ENCODE results near the gene GGT5.
"Not testable (repeated sequence)": the region's sequence is repeated elsewhere in the genome, so short reads cannot be mapped to it uniquely, and the experiment has no call there.

Gene GGT5

GRCh38 chr22:24289741-24290163, 44.9 kb upstream of the GGT5 start:
- no peaks in the 10 kb centered on the region for H3K36me3 ChIP-seq (ENCODE audit: control insufficient read depth in 1 of 2, insufficient read depth in 2 of 2, low read depth in 1 of 2, low read length in 2 of 2)
- no peak overlapping the region for H2BK5ac ChIP-seq (ENCODE audit: low read depth, low read length, poor library complexity, severe bottlenecking)
- H3K27ac ChIP-seq (ENCODE audit: low read length, poor library complexity, severe bottlenecking) = peak overlapping the region; percentile 17
- H2AK5ac ChIP-seq (ENCODE audit: low read length, severe bottlenecking) = peak overlapping the region; percentile 34
- no peak overlapping the region for H4K8ac ChIP-seq (ENCODE audit: low read length)
- 30% methylated on average over 4 of the region's 4 CpGs for WGBS
- H3K4me2 ChIP-seq (ENCODE audit: low read length, poor library complexity, severe bottlenecking) = no peak overlapping the region
- H3K79me1 ChIP-seq (replicated peaks; ENCODE audit: low read length, poor library complexity, severe bottlenecking) = peaks cover 2% of the 10 kb centered on the region
- no peak overlapping the region for H2BK12ac ChIP-seq (ENCODE audit: low read length in 2 of 2)
- no peaks in the 10 kb centered on the region for H3K9me3 ChIP-seq (ENCODE audit: control insufficient read depth, low read length)
- H4K91ac ChIP-seq (ENCODE audit: low read length) = peak overlapping the region; percentile 22
- H2AFZ ChIP-seq (ENCODE audit: low read depth, low read length) = no peak overlapping the region
- H3K4me1 ChIP-seq (ENCODE audit: control insufficient read depth, insufficient read depth, low read depth, low read length) = peaks cover 10% of the 10 kb centered on the region
- H3K23ac ChIP-seq (ENCODE audit: low read length in 2 of 2) = no peak overlapping the region
- H2BK120ac ChIP-seq (ENCODE audit: low read depth, low read length) = no peak overlapping the region
- peak overlapping the region; percentile 61 for H3K9ac ChIP-seq (ENCODE audit: low read length)
- H3K14ac ChIP-seq (ENCODE audit: low read length in 2 of 2) = no peak overlapping the region
- no peak overlapping the region for H2BK15ac ChIP-seq (ENCODE audit: low read depth, poor library complexity, severe bottlenecking)
- H3K27me3 ChIP-seq (ENCODE audit: control insufficient read depth in 1 of 2, insufficient read depth in 1 of 2, low read length in 2 of 2) = no peaks in the 10 kb centered on the region
- peak; percentile 54 for DNase-seq
- H3K4ac ChIP-seq (ENCODE audit: low read depth in 1 of 2, low read length in 2 of 2) = peak overlapping the region in 1 of 2 experiments; percentile 13
- H3K4me3 ChIP-seq (ENCODE audit: insufficient read depth in 1 of 2, low read depth in 1 of 2, low read length in 2 of 2) = peak overlapping the region in 1 of 2 experiments; percentile 52
- peak overlapping the region in 1 of 2 experiments; percentile 4 for H3K18ac ChIP-seq (ENCODE audit: low read depth in 1 of 2, low read length in 2 of 2)

GRCh38 chr22:24289114-24289513, 44.2 kb upstream of the GGT5 start:
- no peaks in the 10 kb centered on the region for H3K36me3 ChIP-seq (ENCODE audit: control insufficient read depth in 1 of 2, insufficient read depth in 2 of 2, low read depth in 1 of 2, low read length in 2 of 2)
- H2AFZ ChIP-seq (ENCODE audit: low read depth, low read length) = no peak overlapping the region
- H3K4me3 ChIP-seq (ENCODE audit: insufficient read depth in 1 of 2, low read depth in 1 of 2, low read length in 2 of 2) = peak overlapping the region in 1 of 2 experiments; percentile 52
- peaks cover 3% of the 10 kb centered on the region for H3K79me1 ChIP-seq (replicated peaks; ENCODE audit: low read length, poor library complexity, severe bottlenecking)
- H3K9ac ChIP-seq (ENCODE audit: low read length) = peak overlapping the region; percentile 61
- no peak overlapping the region for H3K4ac ChIP-seq (ENCODE audit: low read depth in 1 of 2, low read length in 2 of 2)
- H2BK5ac ChIP-seq (ENCODE audit: low read depth, low read length, poor library complexity, severe bottlenecking) = no peak overlapping the region
- H3K4me1 ChIP-seq (ENCODE audit: control insufficient read depth, insufficient read depth, low read depth, low read length) = peaks cover 10% of the 10 kb centered on the region
- no peak overlapping the region for H2BK120ac ChIP-seq (ENCODE audit: low read depth, low read length)
- no peak overlapping the region for H4K91ac ChIP-seq (ENCODE audit: low read length)
- H3K14ac ChIP-seq (ENCODE audit: low read length in 2 of 2) = no peak overlapping the region
- 0% methylated on average over 4 of the region's 4 CpGs for WGBS
- peak overlapping the region; percentile 36 for H3K27ac ChIP-seq (ENCODE audit: low read length, poor library complexity, severe bottlenecking)
- no peak overlapping the region for H4K8ac ChIP-seq (ENCODE audit: low read length)
- no peak overlapping the region for H3K18ac ChIP-seq (ENCODE audit: low read depth in 1 of 2, low read length in 2 of 2)
- H3K23ac ChIP-seq (ENCODE audit: low read length in 2 of 2) = no peak overlapping the region
- no peak overlapping the region for H2BK15ac ChIP-seq (ENCODE audit: low read depth, poor library complexity, severe bottlenecking)
- DNase-seq = peak; percentile 89
- H3K4me2 ChIP-seq (ENCODE audit: low read length, poor library complexity, severe bottlenecking) = peak overlapping the region; percentile 29
- no peaks in the 10 kb centered on the region for H3K27me3 ChIP-seq (ENCODE audit: control insufficient read depth in 1 of 2, insufficient read depth in 1 of 2, low read length in 2 of 2)
- no peak overlapping the region for H2BK12ac ChIP-seq (ENCODE audit: low read length in 2 of 2)
- H3K9me3 ChIP-seq (ENCODE audit: control insufficient read depth, low read length) = no peaks in the 10 kb centered on the region
- H2AK5ac ChIP-seq (ENCODE audit: low read length, severe bottlenecking) = no peak overlapping the region

DNA sequence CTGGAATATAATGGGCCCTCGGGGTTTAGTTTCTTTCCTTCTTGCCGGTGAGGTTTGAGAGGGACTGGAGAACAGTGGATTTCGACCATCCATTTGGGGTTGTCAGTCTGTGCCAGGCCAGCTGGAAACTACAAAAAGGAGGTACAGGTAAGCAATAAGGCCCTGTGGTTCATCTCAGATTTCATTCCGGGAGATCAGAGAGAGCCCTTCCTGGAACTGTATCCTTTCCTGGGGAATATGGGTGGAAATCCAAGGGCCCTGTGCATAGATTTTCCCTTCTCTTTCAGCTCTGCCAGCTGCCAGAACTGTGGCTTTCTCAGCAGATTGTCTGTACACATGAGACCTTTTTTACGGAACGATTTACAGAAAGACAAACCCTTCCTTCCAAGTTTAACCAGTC, 42.9 kb upstream of the GGT5 start:
- not testable (repeated sequence) for H3K27me3 ChIP-seq (ENCODE audit: control insufficient read depth in 1 of 2, insufficient read depth in 1 of 2, low read length in 2 of 2); DNase-seq; H2BK5ac ChIP-seq (ENCODE audit: low read depth, low read length, poor library complexity, severe bottlenecking); H3K23ac ChIP-seq (ENCODE audit: low read length in 2 of 2); H2AK5ac ChIP-seq (ENCODE audit: low read length, severe bottlenecking); H2BK120ac ChIP-seq (ENCODE audit: low read depth, low read length); H3K4ac ChIP-seq (ENCODE audit: low read depth in 1 of 2, low read length in 2 of 2); H3K79me1 ChIP-seq (replicated peaks; ENCODE audit: low read length, poor library complexity, severe bottlenecking); H3K4me1 ChIP-seq (ENCODE audit: control insufficient read depth, insufficient read depth, low read depth, low read length); H2AFZ ChIP-seq (ENCODE audit: low read depth, low read length); H3K4me2 ChIP-seq (ENCODE audit: low read length, poor library complexity, severe bottlenecking); H3K9me3 ChIP-seq (ENCODE audit: control insufficient read depth, low read length); H2BK12ac ChIP-seq (ENCODE audit: low read length in 2 of 2); H4K91ac ChIP-seq (ENCODE audit: low read length); H3K9ac ChIP-seq (ENCODE audit: low read length); H3K36me3 ChIP-seq (ENCODE audit: control insufficient read depth in 1 of 2, insufficient read depth in 2 of 2, low read depth in 1 of 2, low read length in 2 of 2); H3K27ac ChIP-seq (ENCODE audit: low read length, poor library complexity, severe bottlenecking); H3K14ac ChIP-seq (ENCODE audit: low read length in 2 of 2); H2BK15ac ChIP-seq (ENCODE audit: low read depth, poor library complexity, severe bottlenecking); H4K8ac ChIP-seq (ENCODE audit: low read length); H3K4me3 ChIP-seq (ENCODE audit: insufficient read depth in 1 of 2, low read depth in 1 of 2, low read length in 2 of 2); H3K18ac ChIP-seq (ENCODE audit: low read depth in 1 of 2, low read length in 2 of 2)
- WGBS = 91% methylated on average over 3 of the region's 6 CpGs

- not testable (repeated sequence) for H3K9me3 ChIP-seq (ENCODE audit: control insufficient read depth, low read length); H3K18ac ChIP-seq (ENCODE audit: low read depth in 1 of 2, low read length in 2 of 2); H3K14ac ChIP-seq (ENCODE audit: low read length in 2 of 2); H3K23ac ChIP-seq (ENCODE audit: low read length in 2 of 2); H2AFZ ChIP-seq (ENCODE audit: low read depth, low read length); H3K27me3 ChIP-seq (ENCODE audit: control insufficient read depth in 1 of 2, insufficient read depth in 1 of 2, low read length in 2 of 2); H3K4me3 ChIP-seq (ENCODE audit: insufficient read depth in 1 of 2, low read depth in 1 of 2, low read length in 2 of 2); DNase-seq; H2BK12ac ChIP-seq (ENCODE audit: low read length in 2 of 2); H2BK15ac ChIP-seq (ENCODE audit: low read depth, poor library complexity, severe bottlenecking); H3K79me1 ChIP-seq (replicated peaks; ENCODE audit: low read length, poor library complexity, severe bottlenecking); H2BK120ac ChIP-seq (ENCODE audit: low read depth, low read length); H4K8ac ChIP-seq (ENCODE audit: low read length); H4K91ac ChIP-seq (ENCODE audit: low read length); H3K9ac ChIP-seq (ENCODE audit: low read length); H3K36me3 ChIP-seq (ENCODE audit: control insufficient read depth in 1 of 2, insufficient read depth in 2 of 2, low read depth in 1 of 2, low read length in 2 of 2); H2BK5ac ChIP-seq (ENCODE audit: low read depth, low read length, poor library complexity, severe bottlenecking); H3K27ac ChIP-seq (ENCODE audit: low read length, poor library complexity, severe bottlenecking); H3K4ac ChIP-seq (ENCODE audit: low read depth in 1 of 2, low read length in 2 of 2); H2AK5ac ChIP-seq (ENCODE audit: low read length, severe bottlenecking); H3K4me1 ChIP-seq (ENCODE audit: control insufficient read depth, insufficient read depth, low read depth, low read length); H3K4me2 ChIP-seq (ENCODE audit: low read length, poor library complexity, severe bottlenecking)
- no CpG with 5 or more reads among the region's 9 CpGs for WGBS
These were observed 42.3 kb upstream of the GGT5 start for GRCh38 chr22:24287212-24287611.
